H7 (cell line): ENCODE data around the gene ASCL1. TPM values are rescaled to one million over a fixed set of nuclear protein-coding genes. Genes with fewer than 3 reads are reported as not detected.

Source experiments
- DNase-seq: peaks from one replicate; pipeline ENCODE4 v3.0.0; 2012
- H3K27me3 ChIP-seq: 2 replicates; pipeline ENCODE4 v1.6.0; 2011; ENCODE audit warnings: mild to moderate bottlenecking, low read length; ENCODE audit not compliant: control insufficient read depth, insufficient read depth
- H3K36me3 ChIP-seq: replicated peaks from 2 replicates; pipeline ENCODE4 v1.5.1; 2011; ENCODE audit warnings: low read length; ENCODE audit not compliant: control insufficient read depth, insufficient read depth
- H3K4me3 ChIP-seq: 2 replicates; pipeline ENCODE4 v1.5.1; 2011; ENCODE audit warnings: low read depth, mild to moderate bottlenecking, control low read depth, low read length, moderate library complexity; ENCODE audit not compliant: insufficient read depth
- total RNA-seq: library from RNA; depleted of rRNA; stranded (reverse); fragments of >200 nt; shearing (Covaris generic); gene quantifications from 2 replicates; pipeline ENCODE4 v1.2.3, GENCODE V29; 2014; rRNA removed

Gene ASCL1
- 0.07 TPM in 1 of 2 replicates, not detected in the other for total RNA-seq

DNA sequence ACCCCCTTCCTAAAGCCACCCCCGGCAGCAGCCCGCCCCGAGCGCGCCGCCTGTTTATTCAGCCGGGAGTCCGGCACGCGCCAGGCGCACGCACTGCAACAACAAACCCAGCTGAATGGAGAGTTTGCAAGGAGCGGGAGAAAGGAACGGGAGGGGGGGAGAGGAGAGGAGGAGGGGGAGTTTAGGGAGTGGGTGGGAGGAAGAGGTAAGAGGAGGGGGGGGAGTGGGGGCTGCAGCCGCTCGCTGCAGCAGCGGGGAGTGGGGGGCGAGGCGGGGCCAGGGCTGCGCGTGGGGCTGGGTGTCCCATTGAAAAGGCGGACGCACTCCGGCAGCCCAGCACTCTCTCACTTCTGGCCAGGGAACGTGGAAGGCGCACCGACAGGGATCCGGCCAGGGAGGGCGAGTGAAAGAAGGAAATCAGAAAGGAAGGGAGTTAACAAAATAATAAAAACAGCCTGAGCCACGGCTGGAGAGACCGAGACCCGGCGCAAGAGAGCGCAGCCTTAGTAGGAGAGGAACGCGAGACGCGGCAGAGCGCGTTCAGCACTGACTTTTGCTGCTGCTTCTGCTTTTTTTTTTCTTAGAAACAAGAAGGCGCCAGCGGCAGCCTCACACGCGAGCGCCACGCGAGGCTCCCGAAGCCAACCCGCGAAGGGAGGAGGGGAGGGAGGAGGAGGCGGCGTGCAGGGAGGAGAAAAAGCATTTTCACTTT, at the start of gene ASCL1:
TSS of gene ASCL1 (plus strand) at position 336 of the 712 bp plus-strand sequence. CDS start 571 bp downstream, outside the sequence.
- H3K4me3 ChIP-seq: peak within 1 kb of the TSS; percentile 41
- H3K36me3 ChIP-seq: no peaks in the 10 kb centered on the region
- peak; percentile 86 for DNase-seq
- peaks cover 97% of the 10 kb centered on the region for H3K27me3 ChIP-seq

DNA sequence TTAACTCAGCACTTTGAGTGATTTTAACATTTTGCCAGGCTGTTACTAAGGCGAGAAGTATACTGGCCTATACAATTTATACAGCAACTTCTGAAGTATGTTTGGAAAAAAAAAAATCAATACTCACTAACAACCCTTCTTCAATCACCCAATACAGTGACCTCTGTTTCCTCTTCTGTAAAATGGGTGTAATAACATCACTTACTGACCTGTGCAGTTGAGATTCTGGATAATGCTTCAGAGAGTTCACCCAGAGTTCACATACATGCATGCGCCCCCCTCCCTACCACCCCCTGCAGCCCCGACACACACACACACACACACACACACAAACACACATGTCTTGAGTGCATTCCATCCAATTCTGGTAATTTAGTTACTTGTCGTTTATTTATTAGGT, 49.6 kb upstream of the ASCL1 start:
- DNase-seq: no peak
- H3K4me3 ChIP-seq: no peak overlapping the region
- H3K36me3 ChIP-seq: no peaks in the 10 kb centered on the region
- no peaks in the 10 kb centered on the region for H3K27me3 ChIP-seq

DNA sequence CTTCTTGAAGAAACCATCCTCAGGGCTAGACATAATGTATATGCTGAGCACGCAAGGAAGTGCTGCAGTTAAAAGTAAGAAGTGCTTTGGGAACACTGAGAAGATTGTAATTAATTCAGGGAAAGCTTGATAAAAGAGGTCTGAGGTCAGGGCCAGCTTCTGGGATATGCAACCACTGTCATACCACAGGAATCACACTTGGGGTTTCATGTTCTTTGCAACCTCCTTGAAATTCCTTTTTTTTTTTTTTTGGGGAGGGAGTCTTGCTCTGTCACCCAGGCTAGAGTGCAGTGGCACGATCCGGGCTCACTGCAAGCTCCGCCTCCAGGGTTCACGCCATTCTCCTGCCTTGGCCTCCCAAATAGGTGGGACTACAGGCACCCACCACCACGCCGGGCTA, 47.3 kb upstream of the ASCL1 start:
- Histone ChIP-seq H3K27me3 (no peaks in the 10 kb centered on the region), H3K36me3 (no peaks in the 10 kb centered on the region), H3K4me3 (no peak overlapping the region)
- no peak for DNase-seq

DNA sequence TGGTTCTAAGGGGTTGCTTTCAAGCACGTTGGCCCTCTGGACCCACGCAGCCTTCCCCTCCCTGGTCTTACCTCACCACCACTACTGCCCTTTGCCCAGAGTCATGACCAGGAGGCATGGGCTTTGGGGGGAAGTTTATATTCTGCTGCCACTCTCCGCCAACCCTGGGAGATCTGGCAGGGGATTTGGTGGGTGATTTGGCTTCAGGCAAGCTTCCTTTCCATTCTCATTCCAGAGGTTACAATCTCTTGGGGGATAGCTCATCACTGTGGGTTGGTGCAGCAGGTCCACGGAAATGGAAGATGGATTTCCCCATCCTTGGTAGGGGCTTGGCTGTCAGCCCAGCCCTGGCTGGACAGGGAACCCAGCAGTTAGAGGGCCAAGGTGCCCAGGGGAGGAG, 46.7 kb upstream of the ASCL1 start:
- H3K36me3 ChIP-seq: no peaks in the 10 kb centered on the region
- DNase-seq: no peak
- H3K27me3 ChIP-seq: no peaks in the 10 kb centered on the region
- H3K4me3 ChIP-seq: no peak overlapping the region

DNA sequence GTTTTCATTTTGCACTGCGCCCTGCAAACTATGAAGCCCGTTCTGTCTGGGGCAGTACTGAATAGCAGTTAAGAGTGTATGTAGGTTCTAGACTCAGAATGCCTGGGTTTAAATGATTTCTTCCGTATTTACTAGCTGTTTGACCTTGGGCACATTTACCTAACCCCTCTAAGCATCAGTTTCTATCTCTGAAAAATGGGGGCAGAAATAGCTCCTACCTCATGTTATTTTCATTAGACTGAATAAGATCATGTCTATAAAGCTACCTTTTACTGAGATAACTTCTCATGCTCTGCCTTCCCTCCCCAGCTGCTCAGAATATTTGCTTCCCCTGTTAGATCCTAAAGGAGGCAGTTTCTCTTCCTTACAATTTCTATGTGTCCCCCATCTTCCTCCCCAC, 46.2 kb upstream of the ASCL1 start:
- no peaks in the 10 kb centered on the region for H3K36me3 ChIP-seq
- no peak overlapping the region for H3K4me3 ChIP-seq
- no peak for DNase-seq
- no peaks in the 10 kb centered on the region for H3K27me3 ChIP-seq

DNA sequence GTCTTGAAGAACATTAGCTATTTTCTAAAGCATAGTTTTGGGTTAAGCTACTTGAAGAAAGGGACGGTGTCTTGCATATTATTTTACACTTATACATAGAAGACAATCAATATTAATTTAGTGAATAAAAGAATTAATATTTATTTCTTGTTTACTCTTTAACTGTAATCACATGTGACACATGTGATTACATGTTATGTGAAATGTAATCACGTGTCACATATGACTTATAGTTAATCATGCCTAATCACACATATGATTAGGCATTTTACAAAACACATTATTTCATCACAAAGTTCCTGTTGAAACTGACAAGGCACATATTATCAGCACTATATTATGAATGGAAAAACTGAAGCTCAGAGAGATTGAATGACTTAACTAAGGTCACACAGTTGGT, 45.2 kb upstream of the ASCL1 start:
- Histone ChIP-seq H3K4me3 (no peak overlapping the region), H3K36me3 (no peaks in the 10 kb centered on the region), H3K27me3 (no peaks in the 10 kb centered on the region)
- DNase-seq: no peak

DNA sequence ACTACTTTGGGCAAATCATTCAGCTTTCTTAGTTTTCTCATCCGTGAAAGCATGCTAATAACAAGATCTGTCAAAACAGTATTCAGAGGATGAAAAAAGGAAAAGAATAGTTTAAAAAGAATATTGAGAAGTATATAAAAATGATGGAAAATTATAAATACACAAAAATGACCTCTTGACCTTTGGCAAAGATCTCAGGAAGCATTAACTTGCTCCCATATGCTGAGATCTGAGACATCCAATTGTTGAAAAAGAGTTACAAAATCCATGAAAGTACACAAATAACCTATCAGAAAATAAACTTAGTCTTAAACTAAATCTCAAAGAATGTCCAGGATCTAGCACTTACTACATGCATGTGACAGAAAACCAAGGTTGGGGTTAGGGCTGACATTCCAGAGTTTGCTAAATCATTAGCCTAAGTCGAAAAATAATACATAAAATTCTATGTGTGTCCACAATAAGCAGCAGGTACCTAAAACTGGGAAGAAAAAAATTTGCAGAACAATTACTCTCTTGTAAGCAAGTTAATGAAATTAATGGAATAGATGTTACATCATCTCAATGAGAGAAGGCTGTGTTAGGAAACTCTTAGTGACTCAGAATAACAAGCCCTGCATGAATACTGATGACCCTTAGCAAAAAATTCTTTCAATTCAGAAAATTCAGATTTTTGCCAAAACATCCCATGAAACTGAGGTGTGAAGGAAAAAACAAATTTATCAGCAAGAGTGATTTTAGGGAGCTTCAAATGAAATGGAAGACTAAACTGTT, 43.8 kb upstream of the ASCL1 start:
- no peaks in the 10 kb centered on the region; the same call in 1 of the 2 replicates for H3K27me3 ChIP-seq
- H3K4me3 ChIP-seq: no peak overlapping the region
- DNase-seq: no peak
- no peaks in the 10 kb centered on the region for H3K36me3 ChIP-seq

DNA sequence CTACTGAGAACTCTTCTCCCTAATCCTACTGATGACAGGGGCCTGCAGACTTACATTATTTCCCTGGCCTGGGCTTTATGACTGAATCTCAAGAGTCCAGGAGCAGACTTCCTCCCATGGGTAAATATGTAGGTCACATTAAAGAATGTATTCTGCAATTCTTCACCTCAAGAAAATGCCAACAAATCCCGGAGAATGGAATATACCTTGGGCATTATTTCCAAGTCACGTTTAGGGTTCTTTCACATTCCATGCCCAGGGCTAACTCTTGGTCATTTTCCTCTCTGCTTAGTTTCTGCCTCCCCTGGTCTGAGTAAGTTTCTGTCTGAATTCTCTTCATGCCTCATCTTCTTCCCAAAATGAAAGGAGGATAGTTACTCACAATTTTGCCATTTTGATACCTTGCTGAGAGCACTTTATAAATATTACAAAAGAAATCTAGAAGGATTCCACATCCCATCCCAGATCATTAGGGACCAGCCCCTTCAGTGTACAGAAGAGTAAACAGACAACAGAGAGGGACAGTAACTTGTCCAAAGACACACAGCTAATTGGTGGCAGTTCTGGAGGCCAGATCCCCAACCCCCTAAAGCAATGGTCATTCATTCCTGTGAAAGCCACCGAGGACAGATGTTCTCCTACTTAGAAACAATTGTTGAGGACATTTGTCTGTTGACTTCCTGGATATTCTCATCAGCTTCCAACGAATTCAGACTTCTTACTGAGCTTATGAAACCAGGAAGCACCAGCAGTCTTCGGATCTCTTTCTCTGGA, 41.0 kb upstream of the ASCL1 start:
- DNase-seq: no peak
- Histone ChIP-seq H3K27me3 (no peaks in the 10 kb centered on the region; the same call in 1 of the 2 replicates), H3K36me3 (no peaks in the 10 kb centered on the region), H3K4me3 (no peak overlapping the region)

DNA sequence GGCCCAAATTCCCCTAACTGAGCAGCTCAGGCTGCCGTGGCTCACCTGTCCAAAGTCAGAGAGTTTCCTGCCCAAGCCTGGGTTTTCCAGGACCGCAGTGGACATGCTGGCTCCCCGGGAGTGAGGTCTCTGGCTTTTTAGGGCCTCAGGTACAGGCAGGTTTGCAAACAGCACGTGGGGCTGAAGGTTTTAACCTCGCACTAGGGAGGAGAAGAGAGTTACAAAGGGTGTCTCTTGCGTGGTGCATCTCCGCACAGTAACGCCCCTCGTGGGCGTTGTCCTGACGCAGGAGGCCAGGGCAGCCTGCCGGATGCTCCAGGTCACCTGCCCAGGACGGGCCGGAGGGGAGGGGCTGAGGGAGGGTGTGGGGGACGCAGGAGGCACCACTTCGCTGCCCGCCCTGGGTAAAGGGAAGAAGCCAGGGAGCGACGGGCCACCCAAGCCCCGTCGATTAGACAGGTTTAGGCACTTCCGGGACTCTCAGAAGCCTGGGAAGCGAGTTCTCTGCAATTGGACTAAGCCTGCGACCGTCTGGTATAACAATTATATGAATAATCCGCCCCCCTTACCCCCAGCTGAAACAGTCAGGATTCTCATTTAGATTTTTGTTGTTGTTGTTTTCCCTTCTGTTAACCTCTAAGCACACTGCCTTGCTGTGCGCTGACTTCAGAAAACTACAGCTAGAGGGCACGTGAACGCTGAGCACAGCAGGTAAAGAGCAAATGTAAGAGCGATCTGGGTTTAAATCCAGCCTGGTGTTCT, 40.3 kb upstream of the ASCL1 start, which contains the start of gene PAH:
TSS of gene PAH (minus strand) at position 219 of the 762 bp plus-strand sequence. CDS start at position 105, 114 bp downstream.
- Histone ChIP-seq H3K4me3 (peak within 1 kb of the TSS; percentile 34), H3K36me3 (no peaks in the 10 kb centered on the region), H3K27me3 (no peaks in the 10 kb centered on the region; the same call in 1 of the 2 replicates)
- peak; percentile 82 for DNase-seq

DNA sequence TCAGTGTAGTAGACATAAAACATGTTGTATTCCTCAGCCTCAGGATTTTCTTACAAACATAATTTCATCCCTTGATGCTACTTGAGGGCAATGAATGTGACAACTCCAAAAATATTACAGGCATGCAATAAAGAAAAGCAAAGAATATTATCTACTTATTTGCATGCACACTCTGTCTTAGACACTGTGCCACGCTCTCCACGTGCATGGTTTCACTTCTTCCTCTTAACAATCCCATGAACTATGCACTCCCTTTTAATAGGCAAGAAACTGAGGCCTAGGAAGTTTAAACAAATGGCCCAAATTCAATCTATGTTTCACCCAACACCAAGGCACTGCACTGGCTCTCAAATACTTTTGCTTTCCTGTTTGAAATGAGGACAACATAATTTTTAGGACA, 38.6 kb upstream of the ASCL1 start:
- H3K27me3 ChIP-seq: no peaks in the 10 kb centered on the region; the same call in 1 of the 2 replicates
- no peak for DNase-seq
- no peaks in the 10 kb centered on the region for H3K36me3 ChIP-seq
- H3K4me3 ChIP-seq: no peak overlapping the region

DNA sequence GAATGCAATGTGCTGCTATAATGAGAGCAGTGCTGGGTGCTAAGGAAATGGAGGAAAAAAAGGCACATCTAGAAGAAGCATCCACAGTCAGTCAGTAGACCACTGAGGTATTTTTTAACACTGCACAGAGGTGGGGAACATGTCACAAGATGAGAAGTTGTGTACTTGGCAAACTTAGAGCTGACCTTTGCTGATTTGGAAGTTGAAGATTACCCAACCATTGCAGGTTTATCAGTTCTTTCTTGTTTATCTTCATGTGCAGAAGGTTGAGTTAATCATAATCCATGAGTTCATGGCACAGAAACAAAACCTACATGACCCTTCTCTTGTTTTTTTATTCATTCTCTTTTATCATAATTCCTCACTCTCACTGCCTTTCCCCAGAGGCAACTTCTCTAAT, 37.2 kb upstream of the ASCL1 start:
- Histone ChIP-seq H3K27me3 (no peaks in the 10 kb centered on the region; the same call in 1 of the 2 replicates), H3K4me3 (no peak overlapping the region), H3K36me3 (no peaks in the 10 kb centered on the region)
- DNase-seq: no peak

DNA sequence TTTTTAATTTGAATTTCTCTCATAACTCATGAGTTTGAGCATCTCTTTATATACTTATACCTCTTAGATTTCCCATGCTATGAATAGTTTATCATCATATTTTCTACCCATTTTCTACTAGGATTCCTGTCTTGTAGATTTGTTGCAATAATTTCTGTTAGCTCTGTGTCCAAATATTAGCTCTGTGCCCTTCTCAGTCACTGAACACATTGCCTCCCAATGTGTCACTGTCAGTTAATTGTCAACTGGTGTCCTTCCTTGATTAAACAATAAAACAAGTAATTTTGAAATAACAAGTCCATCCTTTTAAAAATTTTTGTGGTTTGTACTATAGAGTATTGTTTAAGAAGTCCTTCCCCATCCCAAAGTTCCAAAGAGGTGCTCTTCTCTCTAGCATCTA, 36.2 kb upstream of the ASCL1 start:
- Histone ChIP-seq H3K36me3 (no peaks in the 10 kb centered on the region), H3K4me3 (no peak overlapping the region), H3K27me3 (no peaks in the 10 kb centered on the region; the same call in 1 of the 2 replicates)
- no peak for DNase-seq

DNA sequence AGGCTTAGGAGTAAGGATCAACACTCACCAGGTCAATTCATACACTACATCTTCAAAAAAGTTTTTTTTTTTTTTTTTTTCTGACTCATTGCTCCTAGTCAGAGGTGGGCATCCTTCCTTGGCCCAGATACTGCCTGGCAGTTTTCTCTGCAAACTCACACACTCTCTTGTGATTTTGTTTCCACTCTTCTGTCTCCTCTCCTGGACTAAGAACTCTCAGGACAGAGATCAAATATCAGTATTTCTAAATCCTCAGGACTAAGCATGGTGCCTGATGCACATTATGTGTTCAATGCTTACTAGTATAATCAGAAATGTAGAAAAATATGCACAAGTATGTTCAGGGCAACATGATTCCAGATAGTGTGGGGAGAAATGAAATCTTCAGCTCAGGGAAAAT, 30.3 kb upstream of the ASCL1 start:
- H3K27me3 ChIP-seq: no peaks in the 10 kb centered on the region
- no peaks in the 10 kb centered on the region for H3K36me3 ChIP-seq
- DNase-seq: no peak
- H3K4me3 ChIP-seq: no peak overlapping the region

DNA sequence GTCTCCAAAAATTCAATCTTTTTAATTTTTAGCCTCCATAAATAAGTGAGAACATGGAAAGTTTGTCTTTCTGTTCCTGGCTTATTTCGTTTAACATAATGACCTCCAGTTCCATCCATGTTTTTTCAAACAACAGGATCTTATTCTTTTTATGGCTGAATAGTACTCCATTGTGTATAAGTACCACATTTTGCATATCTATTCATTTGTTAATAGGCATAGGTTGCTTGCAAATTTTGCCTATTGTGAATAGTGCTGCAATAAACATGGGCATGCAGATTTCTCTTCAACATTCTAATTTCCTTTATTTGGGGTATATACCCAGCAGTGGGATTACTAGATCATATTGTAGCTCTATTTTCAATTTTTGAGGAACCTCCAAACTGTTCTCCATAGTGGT, 24.3 kb upstream of the ASCL1 start:
- H3K4me3 ChIP-seq: no peak overlapping the region
- no peaks in the 10 kb centered on the region for H3K27me3 ChIP-seq
- no peaks in the 10 kb centered on the region for H3K36me3 ChIP-seq
- DNase-seq: no peak
